GM18498 (cell line): ENCODE results near the gene PLCZ1.
"Not testable (repeated sequence)": the region's sequence is repeated elsewhere in the genome, so short reads cannot be mapped to it uniquely, and the experiment has no call there.

Experiments used
- ATAC-seq: cut with Tn5 transposase; IDR thresholded peaks from one replicate; pipeline ENCODE4 v1.9.1; 2021; ENCODE audit warnings: mild to moderate bottlenecking, moderate library complexity; ENCODE audit not compliant: unreplicated experiment

PLCZ1 gene

DNA sequence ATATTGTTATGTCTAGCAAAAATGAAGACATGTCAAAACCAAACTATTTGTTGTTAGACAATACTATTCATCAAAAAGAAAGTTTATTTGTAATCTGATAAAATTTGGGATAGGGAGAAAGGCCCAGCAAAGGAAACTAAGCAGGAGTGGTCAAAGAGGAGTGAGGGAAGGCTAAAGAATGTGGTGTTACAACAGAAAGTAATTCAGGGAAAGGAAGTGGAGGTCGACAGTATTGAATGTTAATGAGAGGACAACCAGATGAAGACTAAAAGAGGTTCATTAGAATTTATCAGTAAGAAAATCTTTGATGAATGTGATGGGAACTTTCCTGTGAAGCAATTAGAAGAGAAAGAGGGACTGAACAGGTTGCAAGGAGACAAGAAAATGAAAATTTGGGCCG is 33.9 kb downstream of the PLCZ1 start:
- no peak for ATAC-seq

DNA sequence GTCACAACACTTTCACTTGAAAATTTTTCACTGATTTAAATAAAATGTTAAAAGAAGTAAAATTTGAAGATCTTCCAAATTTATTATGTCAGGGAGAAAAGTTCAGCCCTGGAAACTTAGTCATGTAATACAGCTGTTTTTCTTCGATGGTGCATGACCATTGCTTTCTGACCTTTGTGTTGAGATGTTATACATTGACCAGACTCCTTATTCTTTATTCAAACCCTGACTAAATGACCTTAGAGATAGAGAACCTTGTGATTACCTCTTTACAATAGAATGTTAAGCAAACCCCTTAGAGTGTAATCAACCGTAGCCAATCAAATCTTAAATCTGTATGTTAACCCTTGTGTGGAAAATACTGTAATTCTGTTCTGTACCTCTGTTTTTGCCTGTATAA is 34.5 kb downstream of the PLCZ1 start:
- ATAC-seq: no peak

DNA sequence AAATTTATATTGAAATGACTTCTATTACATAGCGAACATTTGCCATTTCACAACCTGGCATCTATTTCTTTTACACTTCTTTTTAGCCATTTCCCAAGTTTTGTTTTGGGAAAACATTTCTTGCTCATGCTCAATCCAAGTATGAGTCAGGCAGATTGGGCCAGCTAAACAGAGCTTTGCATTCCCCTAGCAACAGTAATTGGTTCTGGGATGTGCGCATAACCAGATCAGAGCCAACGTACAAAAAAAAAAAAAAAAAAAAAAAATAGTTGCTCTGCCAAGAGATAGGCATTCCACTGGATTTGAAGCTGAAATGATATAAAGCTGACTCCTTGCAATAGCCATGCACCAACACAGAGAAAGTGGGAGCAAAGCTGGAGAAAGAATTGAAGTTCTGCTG is 37.5 kb downstream of the PLCZ1 start:
- no peak for ATAC-seq

DNA sequence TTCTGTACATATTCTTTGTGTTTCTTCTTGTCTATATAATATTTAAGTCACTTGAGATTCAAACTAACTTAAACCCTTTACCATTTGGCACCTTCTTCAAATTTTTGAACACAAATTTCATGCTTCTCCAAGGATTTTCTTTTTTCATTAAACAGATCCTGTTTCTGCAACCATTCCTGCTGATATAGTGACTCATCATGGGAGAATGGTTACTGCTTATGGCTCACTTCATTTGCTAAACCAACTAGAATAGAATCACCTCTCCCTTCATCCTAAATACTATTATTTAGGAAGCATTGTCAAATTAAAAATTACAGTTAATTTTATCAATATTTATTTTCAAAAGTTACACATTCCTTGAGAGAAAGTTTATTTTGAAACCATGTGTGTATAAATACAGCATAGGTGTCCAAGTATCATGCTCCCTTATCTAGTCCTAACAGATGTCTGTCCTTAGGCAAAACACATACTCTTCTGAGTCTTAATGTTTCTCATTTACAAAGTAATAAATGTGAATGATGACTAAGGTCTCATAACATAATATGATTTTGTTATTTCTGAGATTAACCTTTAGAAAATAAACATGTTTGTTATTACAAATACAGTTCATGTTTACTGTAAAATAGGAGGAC is 40.7 kb downstream of the PLCZ1 start:
- ATAC-seq: no peak

- ATAC-seq: not testable (repeated sequence)
Observed at GRCh38 chr12:18693986-18694385, 43.8 kb downstream of the PLCZ1 start.

DNA sequence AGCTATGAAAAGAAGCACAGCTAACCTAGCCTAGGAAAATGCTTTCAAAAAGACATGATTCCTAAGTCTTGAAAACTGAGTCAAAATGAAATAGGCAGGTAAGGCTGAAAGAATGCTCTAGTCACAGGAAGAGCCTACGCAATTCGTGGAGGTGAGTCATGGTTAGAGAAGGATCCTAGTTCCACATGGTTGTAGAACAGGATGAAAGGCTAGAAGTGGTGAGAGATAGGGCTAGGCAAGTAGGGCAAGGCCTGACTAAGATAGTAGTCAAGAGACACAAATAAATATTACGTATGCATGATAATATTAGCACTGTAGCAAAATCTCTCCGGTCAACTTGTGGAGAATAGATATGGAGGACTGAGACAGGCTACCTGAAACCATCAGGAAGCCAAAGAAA is 47.2 kb downstream of the PLCZ1 start:
- ATAC-seq: no peak

DNA sequence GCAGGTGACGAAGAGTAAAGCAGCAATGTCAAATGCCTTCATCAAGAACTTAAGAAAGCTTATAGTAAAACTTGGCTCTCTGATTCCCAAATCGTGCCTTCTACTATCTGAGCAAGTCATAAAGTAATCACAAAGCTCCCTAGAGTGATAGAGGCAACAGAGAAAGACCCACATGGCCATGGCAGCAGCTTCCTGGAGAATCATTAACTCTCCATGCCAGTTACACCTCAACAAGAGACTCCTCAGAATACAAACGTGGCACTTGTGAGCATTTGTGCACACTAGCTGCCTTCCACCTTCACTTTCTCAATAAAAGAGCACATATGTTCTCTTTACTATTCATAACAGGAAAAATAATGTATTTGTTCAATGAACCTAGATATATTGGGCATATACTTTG is 48.0 kb downstream of the PLCZ1 start:
- ATAC-seq: no peak

DNA sequence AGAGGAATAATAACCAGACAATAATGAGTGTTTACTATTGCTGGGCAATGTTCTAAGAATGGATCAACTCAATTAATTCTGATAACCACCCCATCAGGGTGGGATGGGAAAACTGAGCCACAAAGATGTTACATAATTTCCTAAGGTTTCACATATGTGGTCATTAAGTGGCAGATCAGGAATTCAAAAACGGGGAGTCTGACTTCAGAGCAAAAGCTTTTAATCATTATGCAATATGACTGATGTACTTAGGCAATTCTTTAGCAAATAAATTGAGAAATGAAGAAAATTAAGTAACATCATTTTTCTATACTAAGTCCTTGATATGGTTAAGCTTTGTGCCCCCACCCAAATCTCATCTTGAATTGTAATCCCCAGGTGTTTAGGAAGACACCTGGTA is 53.4 kb downstream of the PLCZ1 start:
- ATAC-seq: no peak

DNA sequence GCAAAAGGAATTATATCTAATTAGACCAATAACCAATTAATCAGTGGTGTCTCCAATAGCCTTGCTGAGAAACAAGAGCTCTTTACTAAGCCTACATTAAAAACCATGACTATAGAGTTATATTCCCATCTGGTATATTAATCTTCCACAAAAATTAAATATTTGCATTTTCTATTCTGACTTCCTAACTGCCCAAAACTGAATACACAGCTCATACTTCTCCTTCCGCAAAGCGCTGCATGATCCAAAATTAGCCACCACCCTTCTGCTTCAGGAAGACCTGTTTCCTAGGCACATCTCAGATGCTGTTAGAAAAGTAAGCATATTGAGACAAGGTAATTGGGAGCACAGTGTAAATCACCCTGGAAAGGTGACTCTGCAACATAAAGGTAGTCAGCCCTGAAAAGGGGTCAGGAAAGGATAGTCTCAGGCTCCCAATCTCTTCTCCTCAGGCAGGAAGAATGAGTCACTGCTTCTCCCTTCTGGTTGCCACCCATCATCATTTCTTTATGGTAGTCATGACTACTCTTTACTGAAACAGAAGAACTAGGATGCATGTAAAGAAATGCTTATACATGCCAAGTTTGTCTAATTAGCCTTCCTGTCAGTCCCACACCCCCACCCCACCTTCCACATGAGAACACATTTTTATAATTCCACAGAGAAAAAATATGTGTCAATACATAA is 54.3 kb downstream of the PLCZ1 start:
- ATAC-seq: no peak

- no peak for ATAC-seq
Observed at GRCh38 chr12:18681818-18682217, 56.0 kb downstream of the PLCZ1 start.

- no peak for ATAC-seq
Observed at GRCh38 chr12:18676996-18677588, 60.7 kb downstream of the PLCZ1 start.

GRCh38 chr12:18676141-18676540 is 61.7 kb downstream of the PLCZ1 start:
- ATAC-seq: no peak

DNA sequence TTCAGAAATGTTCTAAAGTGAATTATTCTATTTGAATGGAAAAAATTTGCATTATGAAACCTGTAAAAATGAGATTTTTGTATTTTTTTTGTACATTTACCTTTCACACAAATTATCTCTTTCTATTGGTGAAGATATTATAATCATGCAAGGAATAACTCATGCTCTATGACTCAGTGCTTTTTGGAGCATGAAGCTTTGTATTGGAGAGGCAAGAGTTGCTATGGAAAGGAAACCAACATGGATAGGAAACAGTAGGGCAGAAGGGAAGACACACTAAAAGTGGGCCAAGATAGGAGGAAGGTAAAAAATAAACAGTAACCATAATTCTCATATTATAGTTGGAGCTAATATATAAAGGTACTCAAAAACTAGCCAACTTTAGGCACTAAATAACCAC is 79.0 kb downstream of the PLCZ1 start:
- no peak for ATAC-seq

DNA sequence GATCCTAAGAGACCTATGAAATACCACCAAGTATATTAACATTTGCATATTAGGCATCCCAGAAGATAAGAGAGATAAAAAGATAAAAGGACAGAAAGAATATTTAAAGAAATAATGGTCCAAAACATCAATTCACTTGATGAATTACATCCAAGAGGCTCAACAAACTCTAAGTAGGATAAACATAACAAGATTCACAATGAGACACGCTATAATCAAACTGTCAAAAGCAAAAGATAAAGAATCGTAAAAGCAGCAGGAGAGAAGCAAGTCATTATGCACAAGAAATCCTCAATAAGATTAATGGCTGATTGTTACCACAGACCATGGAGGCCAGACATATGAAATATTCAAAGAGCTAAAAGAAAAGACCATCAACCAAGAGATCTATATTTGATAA is 79.6 kb downstream of the PLCZ1 start:
- ATAC-seq: no peak

GRCh38 chr12:18655351-18655750 is 82.5 kb downstream of the PLCZ1 start:
- no peak for ATAC-seq

DNA sequence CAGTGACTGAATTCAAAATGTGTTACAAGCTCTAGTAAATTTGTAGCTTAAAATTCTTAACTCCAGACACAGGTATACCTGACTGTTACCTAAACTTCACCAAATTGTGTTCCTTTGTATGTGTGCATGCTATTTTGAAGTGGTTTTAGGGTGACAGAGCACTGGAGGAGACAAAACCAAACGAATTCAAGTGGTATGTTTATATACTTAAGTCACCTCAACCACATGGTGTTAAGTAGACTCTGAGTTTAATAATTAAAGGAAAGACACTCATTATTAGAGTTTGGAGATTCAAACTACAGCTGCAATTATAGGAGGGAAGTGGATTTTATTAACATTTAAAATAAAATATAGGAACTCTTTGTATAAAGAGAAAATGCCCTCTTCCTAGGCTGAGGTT is 84.3 kb downstream of the PLCZ1 start:
- no peak for ATAC-seq

- no peak for ATAC-seq
Observed at GRCh38 chr12:18652596-18652995, 85.2 kb downstream of the PLCZ1 start.

DNA sequence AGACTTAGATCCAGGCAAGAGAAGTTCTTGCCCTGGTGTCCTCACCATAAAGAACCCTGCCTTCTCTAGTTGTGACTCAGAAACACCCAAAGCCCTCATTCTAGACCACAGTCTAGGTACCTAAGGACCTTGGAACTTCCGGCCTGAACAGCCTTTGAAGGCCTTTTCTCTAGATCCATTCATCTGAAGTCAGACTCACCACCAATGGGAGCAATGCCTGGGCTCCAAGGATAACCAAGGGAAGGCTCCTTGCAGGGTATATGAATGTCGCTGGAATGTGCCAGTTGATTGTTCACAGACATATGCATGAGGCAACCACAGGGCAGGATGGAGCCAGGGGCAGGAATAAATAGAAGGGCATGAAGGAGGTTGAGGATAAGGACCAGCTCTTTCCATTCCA is 86.3 kb downstream of the PLCZ1 start:
- no peak for ATAC-seq

GRCh38 chr12:18646286-18646890 is 91.4 kb downstream of the PLCZ1 start:
- no peak for ATAC-seq

DNA sequence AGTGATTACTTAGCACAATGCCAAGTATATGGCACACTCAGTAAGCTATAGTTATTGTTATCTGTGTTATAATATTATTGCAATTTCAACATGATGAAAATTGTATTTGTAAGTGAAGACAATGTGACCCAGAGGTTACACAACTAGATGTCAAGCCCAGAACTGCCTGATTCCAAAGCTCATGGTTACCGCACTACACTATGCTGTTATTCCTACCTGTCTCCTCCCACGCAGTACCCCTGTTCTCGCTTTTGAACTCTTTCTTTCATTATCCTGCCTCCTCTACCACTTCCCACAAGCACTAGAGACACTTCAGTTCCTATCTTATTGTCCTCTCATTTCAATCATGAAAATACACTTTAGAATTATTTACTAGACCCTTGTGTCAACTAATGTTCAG is 93.2 kb downstream of the PLCZ1 start:
- ATAC-seq: no peak

GRCh38 chr12:18643681-18644080 is 94.1 kb downstream of the PLCZ1 start:
- no peak for ATAC-seq

- no peak for ATAC-seq
Observed at GRCh38 chr12:18640321-18640955, 97.4 kb downstream of the PLCZ1 start.
